Caco-2 (cell line): ENCODE measurements around the gene RAB29. TPM values are rescaled to one million over a fixed set of nuclear protein-coding genes. Genes with fewer than 3 reads are reported as not detected.

Experiments used
- BruUV-seq: library from RNA; stranded (reverse); fragments of 400-500 nt; replicated peaks from 2 replicates; lab custom pipeline; 2021; lab: Mats Ljungman, UMichigan
- CTCF ChIA-PET: fragments of 300-600 bp; sonication (Branson Sonifier 250); formaldehyde crosslinking; loops from one replicate; lab custom pipeline; 2022; ENCODE audit warnings: antibody characterized with exemption; lab: Charles Lee
- POLR2A ChIA-PET: fragments of 300-600 bp; sonication (Branson Sonifier 250); formaldehyde crosslinking; loops from one replicate; lab custom pipeline; 2022; ENCODE audit warnings: antibody characterized with exemption; lab: Charles Lee
- DNase-seq, 2 experiments: peaks; one replicate each; pipeline versions ENCODE4 v3.0.0 to v3.0.0-alpha.2; 2020 to 2022
- H3K27me3 ChIP-seq: replicated peaks from 2 replicates; pipeline ENCODE4 v1.6.0; 2011; ENCODE audit warnings: low read length; ENCODE audit not compliant: control insufficient read depth, insufficient read depth
- H3K36me3 ChIP-seq: 2 replicates; pipeline ENCODE4 v1.5.1; 2011; ENCODE audit warnings: low read length; ENCODE audit not compliant: control insufficient read depth, insufficient read depth
- H3K4me1 ChIP-seq: fragments of 250-450 bp; sonication (Bioruptor Pico); 2 replicates; pipeline ENCODE4 v1.5.1; 2020; ENCODE audit warnings: mild to moderate bottlenecking
- H3K4me3 ChIP-seq: 2 replicates; pipeline ENCODE4 v1.5.1; 2011; ENCODE audit warnings: low read depth, mild to moderate bottlenecking, control low read depth, low read length
- H3K9me3 ChIP-seq: fragments of 250-450 bp; sonication (Bioruptor Pico); 2 replicates; pipeline ENCODE4 v1.5.1; 2020; ENCODE audit warnings: mild to moderate bottlenecking, moderate library complexity
- H3K27ac Mint-ChIP-seq: one replicate; pipeline ENCODE4 v1.8.0; 2022; ENCODE audit warnings: mixed read lengths; ENCODE audit not compliant: unreplicated experiment
- H3K27me3 Mint-ChIP-seq: one replicate; pipeline ENCODE4 v1.8.0; 2022; ENCODE audit warnings: mixed read lengths; ENCODE audit not compliant: insufficient read depth, unreplicated experiment
- H3K36me3 Mint-ChIP-seq: one replicate; pipeline ENCODE4 v1.8.0; 2022; ENCODE audit warnings: mild to moderate bottlenecking, mixed read lengths; ENCODE audit not compliant: insufficient read depth, unreplicated experiment
- H3K4me1 Mint-ChIP-seq: one replicate; pipeline ENCODE4 v1.8.0; 2022; ENCODE audit warnings: low read depth, mixed read lengths; ENCODE audit not compliant: unreplicated experiment
- H3K4me3 Mint-ChIP-seq: one replicate; pipeline ENCODE4 v1.8.0; 2022; ENCODE audit warnings: mild to moderate bottlenecking, moderate library complexity, mixed read lengths; ENCODE audit not compliant: unreplicated experiment
- H3K9me3 Mint-ChIP-seq: one replicate; pipeline ENCODE4 v1.8.0; 2022; ENCODE audit warnings: mixed read lengths; ENCODE audit not compliant: unreplicated experiment
- intact Hi-C: fragments of 100-400 bp; cut with micrococcal nuclease; formaldehyde crosslinking; loops from one replicate; pipeline ENCODE4 v1.10.0; 2022; ENCODE audit not compliant: unreplicated experiment
- total RNA-seq: library from RNA; stranded (reverse); gene quantifications from 2 replicates; pipeline ENCODE4 v1.2.3, GENCODE V29; 2022
- TF ChIP-seq, protein P1 (sequence below), 2 experiments: fragments of 200-600 bp in 1 of 2; IDR thresholded peaks; 1 replicate in 1 of 2; 2 replicates in 1 of 2; pipeline versions ENCODE4 v1.5.1 to v1.8.0; 2011 to 2022; ENCODE audit warnings: antibody characterized with exemption in 1 of 2, control low read depth in 1 of 2, inconsistent platforms in 1 of 2, low read depth in 1 of 2, low read length in 1 of 2, mild to moderate bottlenecking in 1 of 2, moderate library complexity in 1 of 2; ENCODE audit not compliant: insufficient read depth in 1 of 2, severe bottlenecking in 1 of 2, unreplicated experiment in 1 of 2

Gene RAB29
- total RNA-seq, 1 experiment from 2014 or later: 11.0 TPM

DNA sequence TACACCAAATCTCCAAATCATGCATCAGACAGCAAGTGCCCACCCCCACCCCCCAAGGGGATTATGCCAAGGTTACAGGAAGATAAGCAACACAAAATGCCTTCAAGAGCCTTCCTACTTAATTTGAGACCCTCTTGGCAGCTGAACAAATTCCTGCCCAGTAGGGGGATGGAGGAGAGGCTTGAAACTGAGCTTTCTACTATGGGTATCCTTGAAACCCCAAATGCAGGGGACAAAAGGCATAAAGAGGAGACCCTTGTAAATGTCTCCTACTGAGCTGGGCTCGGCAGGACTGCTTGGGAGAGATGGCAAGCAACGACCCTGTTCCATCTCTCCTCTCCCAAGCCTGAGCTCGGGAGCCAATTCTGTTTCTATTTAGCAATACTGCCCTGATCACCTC lies 34.2 kb upstream of the RAB29 start:
- CTCF ChIA-PET: no interaction called here
- Mint-ChIP-seq H3K27ac (no peak overlapping the region), H3K4me3 (no peak overlapping the region), H3K4me1 (peaks cover 15% of the 10 kb centered on the region), H3K9me3 (no peaks in the 10 kb centered on the region), H3K27me3 (no peaks in the 10 kb centered on the region), H3K36me3 (peaks cover 9% of the 10 kb centered on the region)
- no peaks in the 10 kb centered on the region for H3K9me3 ChIP-seq
- no peak for DNase-seq
- H3K27me3 ChIP-seq: no peaks in the 10 kb centered on the region
- BruUV-seq: no TSS peak
- intact Hi-C loops: no loop called here
- no peaks in the 10 kb centered on the region for H3K36me3 ChIP-seq
- TF ChIP-seq, protein P1, sequence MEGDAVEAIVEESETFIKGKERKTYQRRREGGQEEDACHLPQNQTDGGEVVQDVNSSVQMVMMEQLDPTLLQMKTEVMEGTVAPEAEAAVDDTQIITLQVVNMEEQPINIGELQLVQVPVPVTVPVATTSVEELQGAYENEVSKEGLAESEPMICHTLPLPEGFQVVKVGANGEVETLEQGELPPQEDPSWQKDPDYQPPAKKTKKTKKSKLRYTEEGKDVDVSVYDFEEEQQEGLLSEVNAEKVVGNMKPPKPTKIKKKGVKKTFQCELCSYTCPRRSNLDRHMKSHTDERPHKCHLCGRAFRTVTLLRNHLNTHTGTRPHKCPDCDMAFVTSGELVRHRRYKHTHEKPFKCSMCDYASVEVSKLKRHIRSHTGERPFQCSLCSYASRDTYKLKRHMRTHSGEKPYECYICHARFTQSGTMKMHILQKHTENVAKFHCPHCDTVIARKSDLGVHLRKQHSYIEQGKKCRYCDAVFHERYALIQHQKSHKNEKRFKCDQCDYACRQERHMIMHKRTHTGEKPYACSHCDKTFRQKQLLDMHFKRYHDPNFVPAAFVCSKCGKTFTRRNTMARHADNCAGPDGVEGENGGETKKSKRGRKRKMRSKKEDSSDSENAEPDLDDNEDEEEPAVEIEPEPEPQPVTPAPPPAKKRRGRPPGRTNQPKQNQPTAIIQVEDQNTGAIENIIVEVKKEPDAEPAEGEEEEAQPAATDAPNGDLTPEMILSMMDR (IDR thresholded peaks at IDR 0.05; ENCODE audit: insufficient read depth in 1 of 2, low read depth in 1 of 2, low read length in 1 of 2, severe bottlenecking in 1 of 2, unreplicated experiment in 1 of 2): no peak
- peaks cover 5% of the 10 kb centered on the region; the same call in 1 of the 2 replicates for H3K4me1 ChIP-seq
- POLR2A ChIA-PET: no interaction called here
- H3K4me3 ChIP-seq: no peak overlapping the region

DNA sequence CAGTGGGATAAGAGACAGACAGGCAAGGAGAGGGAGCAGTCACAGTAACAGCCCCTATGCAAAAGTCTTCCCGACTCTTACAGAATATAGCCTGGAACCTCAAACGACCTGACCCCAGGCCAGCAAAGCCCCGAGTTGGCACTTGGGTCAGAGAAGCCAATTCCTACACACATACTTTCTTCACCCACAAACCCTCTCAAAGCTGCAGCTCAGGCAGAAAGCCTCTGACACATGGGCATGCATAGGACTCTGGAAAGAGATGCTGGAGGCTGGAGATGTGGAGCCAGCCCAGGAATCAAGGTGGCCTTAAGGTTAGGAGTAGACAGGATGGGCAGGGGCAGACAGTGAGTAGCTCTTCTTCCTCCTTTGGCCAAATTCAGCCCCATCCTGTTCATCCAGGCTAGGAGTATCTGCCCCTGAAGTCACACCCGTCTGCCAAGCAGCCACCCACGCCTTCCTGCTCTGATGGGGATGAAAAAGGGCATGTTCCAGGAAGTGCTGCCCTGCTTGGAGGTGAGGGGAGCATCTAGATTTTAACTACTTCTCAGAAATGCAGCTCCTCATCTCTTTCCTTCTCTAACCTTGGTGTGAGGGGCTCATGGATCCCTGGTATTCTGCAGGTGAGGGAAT lies 29.9 kb upstream of the RAB29 start:
- POLR2A ChIA-PET: no interaction called here
- no TSS peak for BruUV-seq

DNA sequence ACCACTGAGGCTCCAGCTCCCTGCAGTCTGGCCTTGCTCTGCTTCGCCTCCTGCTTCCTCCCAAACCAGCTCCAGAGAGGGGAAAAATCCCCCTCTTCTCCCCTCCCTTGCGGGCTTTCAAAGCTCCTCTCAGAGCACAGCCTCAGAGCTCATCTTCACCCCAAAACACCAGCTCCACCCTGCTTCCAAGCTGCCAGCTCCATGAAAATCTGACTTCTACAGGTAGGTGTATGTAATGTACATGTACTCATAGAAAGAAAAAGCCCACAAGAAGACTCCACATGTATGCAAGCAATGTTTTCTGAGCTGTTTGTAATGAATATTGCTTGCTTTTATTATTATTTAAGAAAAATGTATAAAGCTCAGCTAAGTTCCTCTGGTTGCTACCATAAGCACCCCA lies 29.3 kb upstream of the RAB29 start:
- ChIA-PET POLR2A (no interaction called here), CTCF (no interaction called here)
- H3K4me1 ChIP-seq: no peaks in the 10 kb centered on the region
- no peaks in the 10 kb centered on the region for H3K27me3 Mint-ChIP-seq
- H3K4me3 Mint-ChIP-seq: no peak overlapping the region
- H3K4me3 ChIP-seq: no peak overlapping the region
- no peaks in the 10 kb centered on the region for H3K27me3 ChIP-seq
- no TSS peak for BruUV-seq
- no peak overlapping the region for H3K27ac Mint-ChIP-seq
- H3K36me3 ChIP-seq: no peaks in the 10 kb centered on the region
- intact Hi-C loops: no loop called here
- no peaks in the 10 kb centered on the region for H3K36me3 Mint-ChIP-seq
- H3K4me1 Mint-ChIP-seq: no peaks in the 10 kb centered on the region
- no peaks in the 10 kb centered on the region for H3K9me3 ChIP-seq
- no peak for DNase-seq
- TF ChIP-seq, protein P1 (IDR thresholded peaks at IDR 0.05; ENCODE audit: insufficient read depth in 1 of 2, low read depth in 1 of 2, low read length in 1 of 2, severe bottlenecking in 1 of 2, unreplicated experiment in 1 of 2): no peak
- no peaks in the 10 kb centered on the region for H3K9me3 Mint-ChIP-seq

More for the DNA sequence above, 29.9 kb upstream of the RAB29 start:
- Mint-ChIP-seq H3K4me1 (no peaks in the 10 kb centered on the region), H3K9me3 (no peaks in the 10 kb centered on the region), H3K36me3 (no peaks in the 10 kb centered on the region), H3K27me3 (no peaks in the 10 kb centered on the region), H3K4me3 (no peak overlapping the region), H3K27ac (no peak overlapping the region)
- CTCF ChIA-PET: interaction anchor here (0.9 kb wide), 1 partner anchor 10 kb away, joined by 4 read pairs; no protein-coding TSS in a partner anchor
- no peaks in the 10 kb centered on the region for H3K36me3 ChIP-seq
- H3K9me3 ChIP-seq: no peaks in the 10 kb centered on the region
- H3K4me3 ChIP-seq: no peak overlapping the region
- H3K4me1 ChIP-seq: no peaks in the 10 kb centered on the region
- intact Hi-C loops: no loop called here
- no peaks in the 10 kb centered on the region for H3K27me3 ChIP-seq
- TF ChIP-seq, protein P1 (IDR thresholded peaks at IDR 0.05; ENCODE audit: insufficient read depth in 1 of 2, low read depth in 1 of 2, low read length in 1 of 2, severe bottlenecking in 1 of 2, unreplicated experiment in 1 of 2): no peak
- no peak for DNase-seq
